ENCODE results near the gene RNF114.
A peak's percentile ranks its signal among the peaks of the same experiment; 100 is the strongest.
"Not testable (repeated sequence)": the region's sequence is repeated elsewhere in the genome, so short reads cannot be mapped to it uniquely, and the experiment has no call there.

Gene RNF114

GRCh38 chr20:49987015-49987867, 51.0 kb downstream of the RNF114 start:
- peak; percentile 45 for DNase-seq (ENCODE audit: low read depth)

GRCh38 chr20:49987868-49988690, 51.9 kb downstream of the RNF114 start:
- DNase-seq (ENCODE audit: low read depth) = no peak

- DNase-seq (ENCODE audit: low read depth) = peak; percentile 79
Observed at GRCh38 chr20:49989234-49990065, 53.3 kb downstream of the RNF114 start.

GRCh38 chr20:49990271-49990720, 54.1 kb downstream of the RNF114 start:
- DNase-seq (ENCODE audit: low read depth) = peak; percentile 48

- DNase-seq (ENCODE audit: low read depth) = no peak
Observed at GRCh38 chr20:49993301-49993751, 57.1 kb downstream of the RNF114 start.

GRCh38 chr20:49995586-49995985, 59.4 kb downstream of the RNF114 start:
- no peak for DNase-seq (ENCODE audit: low read depth)

GRCh38 chr20:49998478-49999188, 62.4 kb downstream of the RNF114 start:
- not testable (repeated sequence) for DNase-seq (ENCODE audit: low read depth)

GRCh38 chr20:49999329-49999728, 63.1 kb downstream of the RNF114 start:
- DNase-seq (ENCODE audit: low read depth) = no peak

- DNase-seq (ENCODE audit: low read depth) = peak; percentile 31
Observed at GRCh38 chr20:50000548-50001222, 64.5 kb downstream of the RNF114 start.

- DNase-seq (ENCODE audit: low read depth) = no peak
Observed at GRCh38 chr20:50001784-50002311, 65.7 kb downstream of the RNF114 start.

- DNase-seq (ENCODE audit: low read depth) = peak; percentile 99
Observed at GRCh38 chr20:50003253-50003656, 67.1 kb downstream of the RNF114 start.
